ENCODE measurements around the gene DCAF8L2.
"Not testable (repeated sequence)": the region's sequence is repeated elsewhere in the genome, so short reads cannot be mapped to it uniquely, and the experiment has no call there.

DCAF8L2 gene

GRCh38 chrX:27590044-27590443 is at the start of gene DCAF8L2:
Gene DCAF8L2 (plus strand): TSS chrX:27590344. CDS start chrX:27746896, 156,552 bp downstream.
- DNase-seq = no peak

- not testable (repeated sequence) for DNase-seq
These were observed 49.0 kb upstream of the DCAF8L2 start for GRCh38 chrX:27541161-27541560.

- DNase-seq = no peak
These were observed 41.5 kb upstream of the DCAF8L2 start for GRCh38 chrX:27548624-27549023.

GRCh38 chrX:27549688-27550087 is 40.5 kb upstream of the DCAF8L2 start:
- DNase-seq = no peak

- no peak for DNase-seq
These were observed 34.6 kb upstream of the DCAF8L2 start for GRCh38 chrX:27555514-27555913.

- no peak for DNase-seq
These were observed 24.2 kb upstream of the DCAF8L2 start for GRCh38 chrX:27565992-27566391.

- no peak for DNase-seq
These were observed 19.0 kb upstream of the DCAF8L2 start for GRCh38 chrX:27571164-27571563.

- DNase-seq = no peak
These were observed 14.6 kb upstream of the DCAF8L2 start for GRCh38 chrX:27575565-27575964.

GRCh38 chrX:27583976-27584375 is 6.2 kb upstream of the DCAF8L2 start:
- DNase-seq = no peak

- no peak for DNase-seq
These were observed 1.8 kb downstream of the DCAF8L2 start for GRCh38 chrX:27591938-27592337.

GRCh38 chrX:27597508-27597907 is 7.4 kb downstream of the DCAF8L2 start:
- DNase-seq = no peak

GRCh38 chrX:27598312-27598711 is 8.2 kb downstream of the DCAF8L2 start:
- no peak for DNase-seq

GRCh38 chrX:27599928-27600327 is 9.8 kb downstream of the DCAF8L2 start:
- DNase-seq = no peak

GRCh38 chrX:27600686-27601085 is 10.5 kb downstream of the DCAF8L2 start:
- no peak for DNase-seq

GRCh38 chrX:27608671-27609070 is 18.5 kb downstream of the DCAF8L2 start:
- DNase-seq = no peak

GRCh38 chrX:27619459-27619858 is 29.3 kb downstream of the DCAF8L2 start:
- no peak for DNase-seq

GRCh38 chrX:27619975-27620374 is 29.8 kb downstream of the DCAF8L2 start:
- DNase-seq = no peak

GRCh38 chrX:27622883-27623282 is 32.7 kb downstream of the DCAF8L2 start:
- DNase-seq = no peak

- no peak for DNase-seq
These were observed 35.9 kb downstream of the DCAF8L2 start for GRCh38 chrX:27626066-27626465.

- DNase-seq = no peak
These were observed 43.2 kb downstream of the DCAF8L2 start for GRCh38 chrX:27633328-27633727.

- DNase-seq = no peak
These were observed 66.4 kb downstream of the DCAF8L2 start for GRCh38 chrX:27656581-27656980.

- DNase-seq = no peak
These were observed 70.7 kb downstream of the DCAF8L2 start for GRCh38 chrX:27660878-27661277.

GRCh38 chrX:27671234-27671633 is 81.1 kb downstream of the DCAF8L2 start:
- no peak for DNase-seq

- no peak for DNase-seq
These were observed 84.3 kb downstream of the DCAF8L2 start for GRCh38 chrX:27674491-27674890.

- no peak for DNase-seq
These were observed 85.3 kb downstream of the DCAF8L2 start for GRCh38 chrX:27675493-27675892.

- DNase-seq = no peak
These were observed 89.1 kb downstream of the DCAF8L2 start for GRCh38 chrX:27679281-27679680.

Data from EL (cell line).